Stimulated activated memory B cell treated with anti-CD40 and anti-IgM and Interleukin-4, amounts not matched to agents 10 μg/mL and 1 μg/mL and 100 μg/mL, for 72 hours (primary cell): ENCODE data around the gene ATG3.
A peak's percentile ranks its signal among the peaks of the same experiment; 100 is the strongest.
"Not testable (repeated sequence)": the region's sequence is repeated elsewhere in the genome, so short reads cannot be mapped to it uniquely, and the experiment has no call there.

Experiments
- ATAC-seq: fragments of 150-1000 bp; cut with Tn5 transposase; 2 replicates; pipeline ENCODE4 v1.10.0; 2021
- H3K27ac Mint-ChIP-seq: one replicate; pipeline ENCODE4 v1.8.0; 2022; ENCODE audit warnings: mild to moderate bottlenecking, mixed read lengths
- H3K27me3 Mint-ChIP-seq: one replicate; pipeline ENCODE4 v1.8.0; 2022; ENCODE audit warnings: mixed read lengths
- H3K36me3 Mint-ChIP-seq: one replicate; pipeline ENCODE4 v1.8.0; 2022; ENCODE audit warnings: mixed read lengths
- H3K4me1 Mint-ChIP-seq: one replicate; pipeline ENCODE4 v1.8.0; 2022; ENCODE audit warnings: mixed read lengths
- H3K4me3 Mint-ChIP-seq: one replicate; pipeline ENCODE4 v1.8.0; 2022; ENCODE audit warnings: mild to moderate bottlenecking, moderate library complexity, mixed read lengths
- H3K9me3 Mint-ChIP-seq: one replicate; pipeline ENCODE4 v1.8.0; 2022; ENCODE audit warnings: mixed read lengths

Gene ATG3

DNA sequence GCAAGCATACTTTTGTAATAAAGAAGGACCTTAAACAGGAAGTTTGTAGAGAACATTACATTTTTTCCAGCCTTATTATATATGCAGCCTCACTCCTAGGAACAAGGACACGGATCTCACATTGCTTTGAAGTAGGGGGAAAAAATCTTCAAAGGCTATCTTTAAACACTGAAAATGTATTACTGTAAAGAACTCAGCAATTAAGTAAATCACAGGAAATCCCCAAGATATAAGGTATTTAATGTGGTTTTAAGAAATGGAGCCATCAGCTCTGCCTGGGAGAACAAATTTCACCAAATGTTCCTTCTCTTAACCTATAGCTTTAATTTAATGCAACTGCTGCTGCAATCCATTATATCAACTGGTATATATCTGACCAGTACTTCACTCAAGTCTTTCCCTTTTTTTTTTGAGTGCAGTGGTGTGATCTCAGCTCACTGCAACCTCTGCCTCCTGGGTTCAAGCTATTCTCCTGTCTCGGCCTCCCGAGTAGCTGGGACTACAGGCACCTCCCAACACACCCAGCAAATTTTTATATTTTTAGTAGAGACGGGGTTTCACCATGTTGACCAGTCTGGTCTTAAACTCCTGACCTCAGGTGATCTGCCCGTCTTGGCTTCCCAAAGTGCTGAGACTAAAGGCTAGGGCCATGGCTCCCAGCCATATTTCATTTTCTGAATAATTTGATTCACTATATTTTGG is 65.2 kb downstream of the ATG3 start:
- H3K4me3 Mint-ChIP-seq: peak overlapping the region; percentile 85
- H3K27ac Mint-ChIP-seq: peak overlapping the region; percentile 97
- peaks cover 77% of the 10 kb centered on the region for H3K4me1 Mint-ChIP-seq
- peaks cover 13% of the 10 kb centered on the region for H3K36me3 Mint-ChIP-seq
- peaks cover 5% of the 10 kb centered on the region for H3K9me3 Mint-ChIP-seq
- no peaks in the 10 kb centered on the region for H3K27me3 Mint-ChIP-seq
- no peak for ATAC-seq

- not testable (repeated sequence) for ATAC-seq, H3K27me3 Mint-ChIP-seq, H3K9me3 Mint-ChIP-seq
- H3K4me1 Mint-ChIP-seq: peaks cover 84% of the 10 kb centered on the region
- H3K36me3 Mint-ChIP-seq: peaks cover 17% of the 10 kb centered on the region
- peak overlapping the region; percentile 46 for H3K4me3 Mint-ChIP-seq
- peak overlapping the region; percentile 97 for H3K27ac Mint-ChIP-seq
Measured at GRCh38 chr3:112494448-112494767, 67.4 kb downstream of the ATG3 start.

GRCh38 chr3:112492124-112492523 is 69.6 kb downstream of the ATG3 start:
- peak overlapping the region; percentile 97 for H3K27ac Mint-ChIP-seq
- no peaks in the 10 kb centered on the region for H3K27me3 Mint-ChIP-seq
- ATAC-seq: no peak
- H3K36me3 Mint-ChIP-seq: peaks cover 33% of the 10 kb centered on the region
- H3K9me3 Mint-ChIP-seq: peaks cover 5% of the 10 kb centered on the region
- no peak overlapping the region for H3K4me3 Mint-ChIP-seq
- H3K4me1 Mint-ChIP-seq: peaks cover 93% of the 10 kb centered on the region

- Mint-ChIP-seq H3K27ac (peak overlapping the region; percentile 97), H3K27me3 (no peaks in the 10 kb centered on the region), H3K9me3 (peaks cover 5% of the 10 kb centered on the region), H3K4me3 (peak overlapping the region; percentile 51), H3K36me3 (peaks cover 33% of the 10 kb centered on the region), H3K4me1 (peaks cover 87% of the 10 kb centered on the region)
- ATAC-seq: no peak
Measured at GRCh38 chr3:112491373-112491772, 70.4 kb downstream of the ATG3 start.

- no peak for ATAC-seq
- Mint-ChIP-seq H3K4me1 (peaks cover 72% of the 10 kb centered on the region), H3K9me3 (peaks cover 5% of the 10 kb centered on the region), H3K27me3 (no peaks in the 10 kb centered on the region), H3K36me3 (peaks cover 33% of the 10 kb centered on the region), H3K4me3 (peak overlapping the region; percentile 55), H3K27ac (peak overlapping the region; percentile 97)
Measured at GRCh38 chr3:112489674-112490479, 71.9 kb downstream of the ATG3 start.

- Mint-ChIP-seq H3K36me3 (peaks cover 37% of the 10 kb centered on the region), H3K4me3 (no peak overlapping the region), H3K9me3 (peaks cover 2% of the 10 kb centered on the region), H3K27me3 (no peaks in the 10 kb centered on the region), H3K4me1 (peaks cover 71% of the 10 kb centered on the region), H3K27ac (no peak overlapping the region)
- no peak for ATAC-seq
Measured at GRCh38 chr3:112486811-112487505, 74.8 kb downstream of the ATG3 start.

DNA sequence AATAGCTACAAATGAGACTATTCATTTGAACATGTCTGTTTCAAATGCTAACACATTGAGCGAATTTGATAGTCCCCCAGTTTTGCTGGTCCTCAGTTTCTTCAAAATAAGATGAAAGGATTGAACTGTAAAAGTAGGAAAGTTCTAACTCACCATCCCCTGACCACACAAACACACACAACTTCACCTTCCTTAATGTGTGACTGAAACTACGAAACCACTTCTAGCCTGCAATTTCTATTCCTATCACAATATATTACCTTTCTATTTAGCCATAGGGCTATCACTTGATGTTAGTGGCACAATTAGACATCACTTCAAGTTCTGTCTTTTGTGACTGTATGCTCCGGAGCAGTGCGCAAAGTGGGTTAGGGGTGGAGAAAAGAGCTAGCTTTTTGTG is 77.4 kb downstream of the ATG3 start:
- ATAC-seq: no peak
- H3K27ac Mint-ChIP-seq: peak overlapping the region; percentile 87
- peaks cover 71% of the 10 kb centered on the region for H3K4me1 Mint-ChIP-seq
- H3K9me3 Mint-ChIP-seq: peaks cover 2% of the 10 kb centered on the region
- H3K4me3 Mint-ChIP-seq: no peak overlapping the region
- peaks cover 54% of the 10 kb centered on the region for H3K36me3 Mint-ChIP-seq
- no peaks in the 10 kb centered on the region for H3K27me3 Mint-ChIP-seq

DNA sequence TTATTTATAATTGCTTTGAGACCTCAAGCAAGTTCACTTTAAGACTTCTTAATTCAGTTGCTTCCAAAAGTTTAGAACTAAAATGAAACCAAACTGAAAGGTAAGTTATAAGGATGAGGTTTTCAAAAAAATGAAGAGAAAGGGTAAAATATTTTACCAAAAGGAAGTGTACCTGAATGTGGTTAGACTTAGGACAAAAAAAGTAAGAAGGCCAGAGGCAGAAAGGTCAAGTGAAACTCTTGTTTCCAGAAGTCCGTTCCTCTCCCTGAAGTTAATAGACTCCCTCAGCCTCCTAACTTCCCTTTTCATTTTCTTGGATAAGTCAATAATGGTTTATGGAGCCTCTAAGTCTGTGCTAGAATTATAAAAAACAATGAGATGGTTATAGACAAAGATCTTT is 79.1 kb downstream of the ATG3 start:
- no peaks in the 10 kb centered on the region for H3K27me3 Mint-ChIP-seq
- peaks cover 69% of the 10 kb centered on the region for H3K4me1 Mint-ChIP-seq
- peak overlapping the region; percentile 47 for H3K4me3 Mint-ChIP-seq
- peak; percentile 47 for ATAC-seq
- H3K36me3 Mint-ChIP-seq: peaks cover 51% of the 10 kb centered on the region
- H3K9me3 Mint-ChIP-seq: peaks cover 2% of the 10 kb centered on the region
- peak overlapping the region; percentile 87 for H3K27ac Mint-ChIP-seq
